Measurements from ENCODE around the gene PRKCH. TPM values are rescaled to one million over a fixed set of nuclear protein-coding genes. Genes with fewer than 3 reads are reported as not detected.
"Not testable (repeated sequence)": the region's sequence is repeated elsewhere in the genome, so short reads cannot be mapped to it uniquely, and the experiment has no call there.

The PRKCH gene
- total RNA-seq, 2 experiments from 2014 or later = 304 to 312 TPM

DNA sequence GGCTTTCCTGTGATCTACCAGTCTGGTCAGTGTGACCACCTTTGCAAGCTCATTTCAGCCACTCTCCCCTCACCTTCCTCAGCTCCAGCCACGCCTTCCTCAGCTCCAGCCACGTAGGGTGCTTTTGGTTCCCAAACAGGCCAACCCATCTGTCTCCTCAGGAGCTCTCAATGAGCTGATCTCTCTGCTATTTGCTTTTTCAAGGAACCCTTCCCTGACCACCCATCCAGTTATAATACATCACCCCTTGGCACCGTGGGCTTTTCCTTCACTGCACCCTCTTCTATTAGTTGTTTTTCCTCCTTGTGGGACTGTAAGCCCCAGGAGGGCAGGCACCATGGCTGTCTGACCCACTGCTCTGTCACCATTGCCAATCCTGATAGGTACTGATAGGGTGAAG, 2.3 kb upstream of the PRKCH start:
- Mint-ChIP-seq H3K9me3 (ENCODE audit: low read depth) (peaks cover 4% of the 10 kb centered on the region), H3K4me3 (no peak overlapping the region), H3K36me3 (peaks cover 26% of the 10 kb centered on the region), H3K27ac (no peak overlapping the region), H3K4me1 (peaks cover 7% of the 10 kb centered on the region), H3K27me3 (no peaks in the 10 kb centered on the region)
- ATAC-seq (no peak), DNase-seq (no peak)
- CTCF ChIA-PET = interaction anchor here (1.9 kb wide), 1 partner anchor 22 kb away, joined by 5 read pairs; no protein-coding TSS in a partner anchor

DNA sequence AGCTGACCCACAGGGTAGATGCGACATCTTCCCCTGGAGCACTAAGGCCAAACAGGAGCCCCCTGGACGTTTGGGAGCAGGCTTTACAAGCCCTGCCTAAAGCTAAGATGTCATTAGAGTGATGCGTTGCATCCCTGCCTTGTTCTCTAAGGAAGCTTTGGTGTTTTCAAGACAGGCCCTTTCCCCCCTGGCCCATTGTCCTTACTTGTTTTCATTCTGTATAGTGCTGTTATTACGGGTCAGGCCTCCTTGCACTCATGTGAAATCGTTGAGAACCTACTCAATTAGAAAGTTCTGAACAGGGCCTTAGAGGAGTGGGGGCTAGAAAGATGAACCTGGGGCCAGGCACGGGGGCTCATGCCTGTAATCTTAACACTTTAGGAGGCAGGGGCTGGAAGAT, 1.7 kb upstream of the PRKCH start:
- H3K27me3 Mint-ChIP-seq = no peaks in the 10 kb centered on the region
- peaks cover 25% of the 10 kb centered on the region for H3K36me3 Mint-ChIP-seq
- ATAC-seq = no peak
- DNase-seq = no peak
- no peak overlapping the region for H3K4me3 Mint-ChIP-seq
- H3K27ac Mint-ChIP-seq = no peak overlapping the region
- CTCF ChIA-PET = interaction anchor here (1.9 kb wide), 1 partner anchor 23 kb away, joined by 5 read pairs; no protein-coding TSS in a partner anchor
- peaks cover 1% of the 10 kb centered on the region for H3K9me3 Mint-ChIP-seq (ENCODE audit: low read depth)
- peaks cover 9% of the 10 kb centered on the region for H3K4me1 Mint-ChIP-seq

DNA sequence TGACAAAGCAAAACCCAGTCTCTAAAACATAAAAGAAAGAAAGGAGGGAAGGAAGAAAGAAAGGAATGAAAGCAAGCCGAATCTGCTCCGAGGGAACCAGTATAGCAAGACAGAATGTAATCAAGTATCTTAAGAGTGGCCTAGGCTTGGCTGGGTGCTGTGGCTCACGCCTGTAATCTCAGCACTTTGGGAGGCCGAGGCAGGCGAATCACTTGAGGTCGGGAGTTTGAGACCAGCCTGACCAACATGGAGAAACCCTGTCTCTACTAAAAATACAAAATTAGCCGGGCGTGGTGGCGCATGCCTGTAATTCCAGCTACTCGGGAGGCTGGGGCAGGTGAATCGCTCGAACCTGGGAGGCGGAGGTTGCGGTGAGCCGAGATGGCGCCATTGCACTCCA, 1.2 kb upstream of the PRKCH start:
- not testable (repeated sequence) for ATAC-seq; H3K27ac Mint-ChIP-seq; H3K9me3 Mint-ChIP-seq (ENCODE audit: low read depth); H3K4me3 Mint-ChIP-seq; DNase-seq; H3K27me3 Mint-ChIP-seq
- CTCF ChIA-PET = interaction anchor here (1.9 to 2.0 kb wide), 2 partner anchors 23 to 35 kb away, joined by 5 read pairs; no protein-coding TSS in a partner anchor
- Mint-ChIP-seq H3K36me3 (peaks cover 28% of the 10 kb centered on the region), H3K4me1 (peaks cover 13% of the 10 kb centered on the region)

DNA sequence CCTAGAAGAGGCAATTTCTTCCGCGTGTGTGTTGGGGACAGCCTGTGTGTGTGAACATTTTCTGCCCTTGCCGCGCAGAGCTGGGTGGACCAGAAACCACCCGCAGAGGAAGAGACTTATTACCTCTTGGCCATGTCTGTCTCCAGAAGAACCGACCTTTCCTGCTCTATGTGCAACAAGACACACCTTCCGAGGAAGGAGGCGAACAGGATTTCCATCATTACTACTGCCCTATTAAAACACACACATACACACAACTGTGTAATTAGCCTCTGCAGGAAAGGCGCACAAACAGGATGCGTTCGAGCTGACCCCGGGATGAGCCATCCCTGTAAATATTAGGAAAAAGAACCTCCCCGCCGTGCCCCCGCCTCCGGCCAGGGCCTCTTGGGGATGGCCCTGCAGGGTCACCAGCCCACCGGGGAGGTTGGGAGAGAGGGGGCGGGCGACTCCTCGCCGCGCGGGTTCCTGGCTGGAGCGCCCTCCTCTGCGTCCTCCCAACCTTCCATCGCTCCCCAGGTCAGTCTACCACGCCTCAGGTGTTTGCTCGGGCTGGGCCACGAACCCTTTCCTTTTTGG, 484 bp upstream of the PRKCH start:
- H3K27me3 Mint-ChIP-seq = no peaks in the 10 kb centered on the region
- CTCF ChIA-PET = interaction anchor here (1.0 to 3.4 kb wide), 11 partner anchors 10 to 135 kb away, joined by 3 to 24 read pairs (median 5); partner anchors contain the start of gene TMEM30B
- peaks cover 21% of the 10 kb centered on the region for H3K4me1 Mint-ChIP-seq
- ATAC-seq (no peak), DNase-seq (no peak)
- peak overlapping the region; percentile 41 for H3K27ac Mint-ChIP-seq
- H3K4me3 Mint-ChIP-seq = peak overlapping the region; percentile 97
- no peaks in the 10 kb centered on the region for H3K9me3 Mint-ChIP-seq (ENCODE audit: low read depth)
- H3K36me3 Mint-ChIP-seq = peaks cover 33% of the 10 kb centered on the region

DNA sequence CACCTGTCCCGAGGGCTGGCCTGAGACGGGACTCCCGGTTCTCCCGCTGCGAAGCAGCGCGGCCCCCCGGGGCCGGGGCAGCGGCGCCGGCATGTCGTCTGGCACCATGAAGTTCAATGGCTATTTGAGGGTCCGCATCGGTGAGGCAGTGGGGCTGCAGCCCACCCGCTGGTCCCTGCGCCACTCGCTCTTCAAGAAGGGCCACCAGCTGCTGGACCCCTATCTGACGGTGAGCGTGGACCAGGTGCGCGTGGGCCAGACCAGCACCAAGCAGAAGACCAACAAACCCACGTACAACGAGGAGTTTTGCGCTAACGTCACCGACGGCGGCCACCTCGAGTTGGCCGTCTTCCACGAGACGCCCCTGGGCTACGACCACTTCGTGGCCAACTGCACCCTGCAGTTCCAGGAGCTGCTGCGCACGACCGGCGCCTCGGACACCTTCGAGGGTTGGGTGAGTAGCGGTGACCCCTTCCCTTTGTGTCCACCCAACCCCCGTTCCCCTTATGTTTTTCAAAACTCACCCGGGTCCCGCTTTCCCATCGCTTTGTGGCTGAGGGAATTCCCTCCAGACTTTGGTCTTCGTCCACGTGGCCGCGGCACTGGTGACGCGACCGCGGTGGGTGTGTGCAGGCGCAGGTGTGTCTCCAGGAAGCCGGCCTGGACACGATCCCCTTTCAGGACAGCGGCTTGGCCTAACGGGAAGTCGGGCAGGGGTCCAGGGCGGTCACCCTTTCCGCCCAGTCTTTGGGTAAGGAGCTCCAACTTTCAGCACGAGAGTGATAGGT, 826 bp downstream of the PRKCH start:
- H3K4me3 Mint-ChIP-seq = peak overlapping the region; percentile 97
- H3K9me3 Mint-ChIP-seq (ENCODE audit: low read depth) = no peaks in the 10 kb centered on the region
- CTCF ChIA-PET = interaction anchor here (1.0 to 3.4 kb wide), 17 partner anchors 9 to 427 kb away, joined by 3 to 24 read pairs (median 5); partner anchors contain the start of gene TMEM30B
- no peaks in the 10 kb centered on the region for H3K27me3 Mint-ChIP-seq
- peak overlapping the region; percentile 91 for H3K27ac Mint-ChIP-seq
- H3K4me1 Mint-ChIP-seq = peaks cover 29% of the 10 kb centered on the region
- DNase-seq = peak; percentile 61
- ATAC-seq = peak; percentile 5
- peaks cover 46% of the 10 kb centered on the region for H3K36me3 Mint-ChIP-seq

DNA sequence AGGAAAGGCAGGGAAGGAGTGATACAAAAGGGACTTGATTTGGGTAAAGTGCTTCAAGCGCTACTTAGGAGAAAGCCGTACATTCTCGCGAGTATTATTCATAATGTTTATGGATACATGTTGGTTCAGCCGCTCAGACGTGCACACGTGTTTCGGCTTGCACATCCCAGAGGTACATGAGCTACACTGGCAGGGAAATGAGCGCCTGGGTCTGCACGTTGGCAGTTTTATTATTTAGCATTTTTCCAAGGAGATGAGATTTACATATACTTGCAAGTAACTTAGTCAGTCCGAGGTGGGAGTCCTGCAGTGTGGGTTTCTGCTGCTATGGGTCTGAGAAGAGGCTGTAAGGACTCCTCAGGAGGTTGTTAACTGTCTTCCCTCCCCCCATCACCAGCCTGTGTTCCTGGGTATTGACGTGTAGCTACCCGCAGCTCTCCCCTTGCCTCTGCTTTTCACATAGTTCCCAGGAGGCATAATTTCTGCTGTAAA, 1.5 kb downstream of the PRKCH start:
- Mint-ChIP-seq H3K36me3 (peaks cover 52% of the 10 kb centered on the region), H3K27me3 (no peaks in the 10 kb centered on the region), H3K4me1 (peaks cover 30% of the 10 kb centered on the region), H3K27ac (peak overlapping the region; percentile 91), H3K9me3 (ENCODE audit: low read depth) (no peaks in the 10 kb centered on the region), H3K4me3 (peak overlapping the region; percentile 97)
- CTCF ChIA-PET = interaction anchor here (1.0 to 3.4 kb wide), 10 partner anchors 8 to 426 kb away, joined by 3 to 24 read pairs (median 6); partner anchors contain the start of gene TMEM30B
- DNase-seq (peak; percentile 70), ATAC-seq (peak; percentile 27)

DNA sequence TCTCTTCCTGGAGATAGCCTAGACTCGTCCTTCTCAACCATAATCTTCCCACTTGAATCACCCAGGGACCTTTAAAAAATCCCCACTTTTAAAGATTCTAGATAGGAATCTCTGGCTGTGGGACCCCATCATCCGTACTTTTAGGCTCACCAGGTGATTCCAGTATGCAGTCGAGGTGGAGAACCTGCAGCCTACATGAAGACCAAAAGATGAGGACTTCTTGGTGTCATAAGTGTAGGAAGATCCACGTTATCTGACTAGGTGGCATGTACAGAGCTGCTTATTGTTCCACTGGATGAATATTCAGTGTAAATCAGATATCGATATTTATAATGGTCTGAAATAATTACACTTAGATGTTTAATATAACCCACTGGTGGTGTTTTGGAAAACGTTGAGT, 2.6 kb downstream of the PRKCH start:
- DNase-seq = no peak
- H3K4me1 Mint-ChIP-seq = peaks cover 36% of the 10 kb centered on the region
- H3K9me3 Mint-ChIP-seq (ENCODE audit: low read depth) = no peaks in the 10 kb centered on the region
- peaks cover 58% of the 10 kb centered on the region for H3K36me3 Mint-ChIP-seq
- peak overlapping the region; percentile 91 for H3K27ac Mint-ChIP-seq
- ATAC-seq = no peak
- CTCF ChIA-PET = interaction anchor here (1.0 to 3.4 kb wide), 6 partner anchors 13 to 375 kb away, joined by 3 to 18 read pairs (median 4); no protein-coding TSS in a partner anchor
- H3K4me3 Mint-ChIP-seq = peak overlapping the region; percentile 97
- H3K27me3 Mint-ChIP-seq = no peaks in the 10 kb centered on the region

DNA sequence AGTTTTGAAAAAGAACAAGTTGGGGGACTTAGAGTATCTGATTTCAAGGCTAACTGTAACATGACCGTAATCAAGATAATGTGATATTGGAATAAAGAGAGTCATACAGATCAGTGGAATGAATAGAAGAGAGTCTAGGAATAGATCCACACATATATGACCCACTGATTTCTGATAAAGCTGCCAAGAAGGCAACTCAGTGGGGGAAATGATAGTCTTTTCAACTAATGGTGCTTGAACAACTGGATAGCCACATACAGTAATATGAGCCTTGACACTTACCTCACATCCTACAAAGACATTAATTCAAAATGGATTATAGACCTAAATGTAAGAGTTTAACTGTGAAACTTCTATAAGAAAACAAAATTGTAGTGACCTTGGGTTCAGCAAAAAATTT, 3.8 kb downstream of the PRKCH start:
- Mint-ChIP-seq H3K4me3 (peak overlapping the region; percentile 97), H3K36me3 (peaks cover 66% of the 10 kb centered on the region), H3K27ac (peak overlapping the region; percentile 91), H3K27me3 (no peaks in the 10 kb centered on the region), H3K4me1 (peaks cover 44% of the 10 kb centered on the region), H3K9me3 (ENCODE audit: low read depth) (no peaks in the 10 kb centered on the region)
- no peak for ATAC-seq
- CTCF ChIA-PET = interaction anchor here (1.7 kb wide), 1 partner anchor 22 kb away, joined by 4 read pairs; no protein-coding TSS in a partner anchor
- DNase-seq = no peak

DNA sequence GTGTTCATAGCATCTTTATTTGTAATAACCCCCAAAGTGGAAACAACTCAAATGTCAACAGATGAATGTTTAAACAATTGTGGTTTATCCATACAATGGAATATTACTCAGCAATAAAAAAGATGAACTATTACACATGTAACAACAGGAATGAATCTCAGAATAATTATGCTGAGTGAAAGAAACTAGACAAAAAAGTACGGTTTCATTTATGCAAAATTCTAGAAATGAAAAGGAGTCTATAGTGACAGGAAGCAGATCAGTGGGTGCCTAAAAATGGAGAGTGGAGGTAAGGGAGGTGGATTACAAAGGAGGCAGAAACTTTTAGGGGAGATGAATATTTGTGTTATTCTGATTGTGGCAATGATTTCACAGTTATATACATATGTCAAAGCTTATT, 4.8 kb downstream of the PRKCH start:
- peaks cover 72% of the 10 kb centered on the region for H3K36me3 Mint-ChIP-seq
- peak overlapping the region; percentile 91 for H3K27ac Mint-ChIP-seq
- no peaks in the 10 kb centered on the region for H3K9me3 Mint-ChIP-seq (ENCODE audit: low read depth)
- DNase-seq (no peak), ATAC-seq (no peak)
- H3K27me3 Mint-ChIP-seq = no peaks in the 10 kb centered on the region
- peak overlapping the region; percentile 97 for H3K4me3 Mint-ChIP-seq
- peaks cover 46% of the 10 kb centered on the region for H3K4me1 Mint-ChIP-seq
- CTCF ChIA-PET = interaction anchor here (1.3 kb wide), 1 partner anchor 24 kb away, joined by 4 read pairs; no protein-coding TSS in a partner anchor

DNA sequence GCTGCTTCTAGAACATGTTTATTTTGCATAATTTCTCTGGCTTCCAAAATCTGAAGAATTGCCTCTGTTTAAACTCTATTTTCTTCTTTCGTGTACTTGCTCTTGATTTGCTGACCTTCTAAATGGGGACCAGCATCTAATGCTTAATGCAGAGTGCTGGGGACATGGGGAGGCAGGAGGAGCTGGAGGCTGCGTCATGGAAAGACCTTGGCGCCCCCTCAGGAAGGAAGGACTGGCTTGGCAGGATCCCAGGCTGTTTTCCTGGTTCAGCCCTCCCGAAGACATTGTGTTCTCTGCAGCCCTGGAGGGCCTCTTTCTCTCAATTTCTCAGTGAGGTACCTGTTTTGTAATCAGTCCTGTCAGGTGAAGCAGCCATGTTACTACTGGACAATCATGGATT, 5.5 kb downstream of the PRKCH start:
- no peaks in the 10 kb centered on the region for H3K27me3 Mint-ChIP-seq
- H3K27ac Mint-ChIP-seq = peak overlapping the region; percentile 91
- peaks cover 73% of the 10 kb centered on the region for H3K36me3 Mint-ChIP-seq
- ATAC-seq = no peak
- peak overlapping the region; percentile 97 for H3K4me3 Mint-ChIP-seq
- CTCF ChIA-PET = interaction anchor here (1.3 kb wide), 1 partner anchor 23 kb away, joined by 4 read pairs; no protein-coding TSS in a partner anchor
- no peaks in the 10 kb centered on the region for H3K9me3 Mint-ChIP-seq (ENCODE audit: low read depth)
- no peak for DNase-seq
- H3K4me1 Mint-ChIP-seq = peaks cover 50% of the 10 kb centered on the region

DNA sequence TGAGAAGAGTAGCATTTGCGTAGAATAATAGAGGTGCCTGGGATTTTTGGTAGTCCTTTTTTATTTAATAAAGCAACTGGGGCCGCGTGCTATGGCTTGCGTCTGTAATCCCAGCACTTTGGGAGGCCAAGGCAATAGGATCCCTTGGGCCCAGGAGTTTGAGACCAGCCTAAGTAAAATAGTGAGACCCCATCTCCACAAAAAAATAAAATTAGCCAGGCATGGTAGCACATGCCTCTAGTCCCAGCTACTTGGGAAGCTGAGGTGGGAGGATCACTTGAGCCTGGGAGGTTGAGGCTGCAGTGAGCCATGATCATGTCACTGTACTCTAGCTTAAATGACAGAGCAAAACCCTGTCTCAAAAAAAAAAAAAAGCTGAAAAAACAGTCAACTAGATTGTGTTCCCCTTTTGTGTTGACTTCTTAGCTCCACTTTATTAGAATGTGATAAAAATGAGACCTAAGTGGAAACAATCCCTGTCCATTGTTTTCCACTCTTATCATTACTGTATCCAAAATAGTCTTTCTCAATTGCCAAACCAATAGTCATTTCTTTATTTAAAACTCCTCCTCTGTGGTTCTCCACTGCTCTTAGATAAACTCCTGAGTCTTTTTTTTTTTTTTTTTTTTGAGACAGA, 7.4 kb downstream of the PRKCH start:
- DNase-seq = no peak
- Mint-ChIP-seq H3K4me1 (peaks cover 67% of the 10 kb centered on the region), H3K4me3 (peak overlapping the region; percentile 97), H3K36me3 (peaks cover 67% of the 10 kb centered on the region), H3K9me3 (ENCODE audit: low read depth) (no peaks in the 10 kb centered on the region), H3K27ac (peak overlapping the region; percentile 91), H3K27me3 (no peaks in the 10 kb centered on the region)
- CTCF ChIA-PET = interaction anchor here (0.6 to 1.3 kb wide), 2 partner anchors 8 to 38 kb away, joined by 3 to 4 read pairs; no protein-coding TSS in a partner anchor
- no peak for ATAC-seq

DNA sequence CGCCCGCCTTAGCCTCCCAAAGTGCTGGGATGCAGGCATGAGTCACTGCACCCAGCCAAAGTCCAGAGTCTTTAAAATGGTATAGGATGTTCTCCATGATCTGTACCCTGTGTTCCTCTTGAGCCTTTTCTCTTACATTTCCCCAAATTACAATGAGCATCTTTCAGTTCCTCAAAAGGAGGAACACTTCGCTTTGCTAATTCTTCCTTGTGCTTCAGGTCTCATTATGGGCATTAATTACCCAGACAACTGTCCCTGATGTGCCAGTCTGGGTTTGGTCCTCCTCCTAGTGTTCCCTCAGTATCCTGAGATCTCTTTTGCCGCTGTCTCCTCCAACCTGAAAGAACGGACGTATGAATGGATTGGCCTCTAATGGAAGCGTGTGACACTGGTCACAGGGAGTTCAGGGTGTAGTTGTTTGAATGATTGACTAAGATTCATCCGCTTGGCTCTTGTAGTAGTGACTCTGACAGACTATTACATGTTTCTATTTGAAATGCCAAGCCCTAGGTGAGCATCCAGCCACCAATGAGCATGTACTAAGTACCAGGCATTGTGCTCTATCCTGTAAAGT, 8.2 kb downstream of the PRKCH start:
- H3K27ac Mint-ChIP-seq = peak overlapping the region; percentile 91
- CTCF ChIA-PET = interaction anchor here (1.3 to 2.0 kb wide), 3 partner anchors 7 to 123 kb away, joined by 4 to 7 read pairs (median 6); no protein-coding TSS in a partner anchor
- DNase-seq (no peak), ATAC-seq (peak; percentile 5)
- peaks cover 67% of the 10 kb centered on the region for H3K36me3 Mint-ChIP-seq
- H3K27me3 Mint-ChIP-seq = no peaks in the 10 kb centered on the region
- no peaks in the 10 kb centered on the region for H3K9me3 Mint-ChIP-seq (ENCODE audit: low read depth)
- peak overlapping the region; percentile 97 for H3K4me3 Mint-ChIP-seq
- peaks cover 71% of the 10 kb centered on the region for H3K4me1 Mint-ChIP-seq
